Peyer's patch (tissue), 4 donors: ENCODE results near the gene C3orf70.

Experiments used
- POLR2A ChIP-seq, 2 donors: fragments of 450-650 bp; IDR thresholded peaks; one replicate each; pipeline ENCODE4 v1.5.1; 2017; ENCODE audit warnings: antibody characterized with exemption in 2 of 2, mild to moderate bottlenecking in 2 of 2, moderate library complexity in 2 of 2
- TF ChIP-seq, protein P1 (sequence below), 6 experiments: fragments of 450-650 bp in 4 of 6; fragments of 200-600 bp in 2 of 6; sonication (generic) in 1 of 6; IDR thresholded peaks; one replicate each; pipeline ENCODE4 v1.5.1; 2017 to 2019; ENCODE audit warnings: antibody characterized with exemption in 6 of 6, mild to moderate bottlenecking in 3 of 6, moderate library complexity in 1 of 6

DNA sequence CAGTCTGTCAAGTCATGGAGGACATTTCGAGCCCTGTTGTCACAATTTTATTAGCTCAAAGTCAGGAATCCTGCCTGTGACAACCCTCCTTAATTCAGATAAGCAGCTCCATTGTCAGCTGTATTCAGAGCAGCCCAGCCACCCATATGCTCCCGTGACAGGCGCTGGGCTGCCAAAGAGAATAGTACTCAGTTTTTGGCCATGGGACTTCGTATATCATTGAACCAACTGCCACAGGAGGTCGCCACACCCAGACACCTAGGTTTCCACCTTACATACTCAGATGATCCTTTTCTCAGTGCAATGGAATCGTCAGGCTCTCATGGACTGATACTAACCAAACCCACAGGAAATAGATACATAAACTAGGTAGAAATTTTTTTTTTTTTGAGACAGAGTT is 100.2 kb downstream of the C3orf70 start:
- TF ChIP-seq, protein P1, sequence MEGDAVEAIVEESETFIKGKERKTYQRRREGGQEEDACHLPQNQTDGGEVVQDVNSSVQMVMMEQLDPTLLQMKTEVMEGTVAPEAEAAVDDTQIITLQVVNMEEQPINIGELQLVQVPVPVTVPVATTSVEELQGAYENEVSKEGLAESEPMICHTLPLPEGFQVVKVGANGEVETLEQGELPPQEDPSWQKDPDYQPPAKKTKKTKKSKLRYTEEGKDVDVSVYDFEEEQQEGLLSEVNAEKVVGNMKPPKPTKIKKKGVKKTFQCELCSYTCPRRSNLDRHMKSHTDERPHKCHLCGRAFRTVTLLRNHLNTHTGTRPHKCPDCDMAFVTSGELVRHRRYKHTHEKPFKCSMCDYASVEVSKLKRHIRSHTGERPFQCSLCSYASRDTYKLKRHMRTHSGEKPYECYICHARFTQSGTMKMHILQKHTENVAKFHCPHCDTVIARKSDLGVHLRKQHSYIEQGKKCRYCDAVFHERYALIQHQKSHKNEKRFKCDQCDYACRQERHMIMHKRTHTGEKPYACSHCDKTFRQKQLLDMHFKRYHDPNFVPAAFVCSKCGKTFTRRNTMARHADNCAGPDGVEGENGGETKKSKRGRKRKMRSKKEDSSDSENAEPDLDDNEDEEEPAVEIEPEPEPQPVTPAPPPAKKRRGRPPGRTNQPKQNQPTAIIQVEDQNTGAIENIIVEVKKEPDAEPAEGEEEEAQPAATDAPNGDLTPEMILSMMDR (IDR thresholded peaks at IDR 0.05) = no peak
- TF ChIP-seq POLR2A (IDR thresholded peaks at IDR 0.05) = no peak
